ENCODE data around the gene NAV2.

- TF ChIP-seq CTCF (conservative IDR thresholded peaks at IDR 0.05 in 1 of 2, IDR thresholded peaks at IDR 0.05 in 1 of 2; ENCODE audit: low read depth in 1 of 2, low read length in 2 of 2), result no peak
- TF ChIP-seq EZH2 (IDR thresholded peaks at IDR 0.05; ENCODE audit: low read length, missing control alignments), result no peak
These were observed 240.7 kb downstream of the NAV2 start for GRCh38 chr11:19953336-19953735.
